HepG2 (cell line): ENCODE results near the gene CEP89. TPM values are rescaled to one million over a fixed set of nuclear protein-coding genes. Genes with fewer than 3 reads are reported as not detected.

Experiments
- ATAC-seq: fragments of 200-7000 bp; cut with Tn5 transposase; 3 replicates; pipeline ENCODE4 v1.9.1; 2020; ENCODE audit warnings: mild to moderate bottlenecking, moderate library complexity
- BruUV-seq: library from RNA; stranded (reverse); fragments of 400-500 nt; replicated peaks from 2 replicates; lab custom pipeline; 2021; lab: Mats Ljungman, UMichigan
- CTCF ChIA-PET: fragments of 300-600 bp; formaldehyde crosslinking; extraction: SDS; loops from one replicate; lab custom pipeline; 2021; ENCODE audit warnings: low total read pairs, inconsistent platforms, low intra/inter-chr PET ratio; lab: Yijun Ruan, JAX
- POLR2A ChIA-PET: fragments of 350-600 bp; sonication (Branson Sonifier 250); formaldehyde crosslinking; loops from one replicate; lab custom pipeline; 2020; ENCODE audit warnings: antibody characterized with exemption, inconsistent platforms; lab: Yijun Ruan, JAX
- DNase-seq: peaks from one replicate; pipeline ENCODE4 v3.0.0-alpha.2; 2015; ENCODE audit warnings: low spot score
- FAIRE-seq: peaks from 3 replicates; lab custom pipeline; 2011; peaks lifted over from hg19 to GRCh38; lab: Jason Lieb, UNC
- H2AFZ ChIP-seq: one replicate; pipeline ENCODE4 v1.6.1; 2011; ENCODE audit warnings: low read length, inconsistent platforms
- H3K27ac ChIP-seq: fragments of 300-600 bp; 3 replicates; pipeline ENCODE4 v1.8.0; 2011; ENCODE audit warnings: mixed run types, mild to moderate bottlenecking, mixed read lengths, low read length, inconsistent platforms; ENCODE audit not compliant: insufficient read depth; ENCODE audit errors: extremely low read length
- H3K27me3 ChIP-seq, 2 experiments: fragments of 200-600 bp in 1 of 2; 2 replicates in 1 of 2; 3 replicates in 1 of 2; pipeline versions ENCODE4 v1.6.0 to v1.8.0; 2011; ENCODE audit warnings: low read length in 2 of 2, mild to moderate bottlenecking in 2 of 2, moderate library complexity in 2 of 2, inconsistent platforms in 1 of 2; ENCODE audit not compliant: insufficient read depth in 2 of 2, control insufficient read depth in 1 of 2
- H3K36me3 ChIP-seq, 2 experiments: fragments of 200-600 bp in 1 of 2; replicated peaks in 1 of 2; 2 replicates in 1 of 2; 3 replicates in 1 of 2; pipeline versions ENCODE4 v1.5.1 to v1.8.0; 2011; ENCODE audit warnings: low read length in 2 of 2, inconsistent platforms in 1 of 2; ENCODE audit not compliant: insufficient read depth in 2 of 2, control insufficient read depth in 1 of 2
- H3K4me1 ChIP-seq: 2 replicates; pipeline ENCODE4 v1.5.1; 2012; ENCODE audit warnings: low read length, inconsistent platforms; ENCODE audit not compliant: insufficient read depth
- H3K4me2 ChIP-seq: 2 replicates; pipeline ENCODE4 v1.6.0; 2011; ENCODE audit warnings: low read depth, low read length, inconsistent platforms
- H3K4me3 ChIP-seq, 3 experiments: fragments of 200-600 bp in 1 of 3; sonication (generic), shearing (Covaris generic) in 1 of 3; replicated peaks in 1 of 3; 2 replicates each; pipeline ENCODE4 v1.5.1; 2011 to 2016; ENCODE audit warnings: low read length in 3 of 3, inconsistent platforms in 2 of 3, low read depth in 2 of 3, mild to moderate bottlenecking in 2 of 3, control low read depth in 1 of 3, mixed read lengths in 1 of 3; ENCODE audit not compliant: insufficient read depth in 1 of 3
- H3K79me2 ChIP-seq: one replicate; pipeline ENCODE4 v1.6.1; 2011; ENCODE audit warnings: low read length, inconsistent platforms; ENCODE audit not compliant: insufficient read depth
- H3K9ac ChIP-seq: 2 replicates; pipeline ENCODE4 v1.6.0; 2011; ENCODE audit warnings: mild to moderate bottlenecking, low read depth, low read length, inconsistent platforms; ENCODE audit not compliant: insufficient read depth
- H3K9me3 ChIP-seq: 2 replicates; pipeline ENCODE4 v1.5.1; 2012; ENCODE audit warnings: mild to moderate bottlenecking, low read length
- H4K20me1 ChIP-seq: 2 replicates; pipeline ENCODE4 v1.6.0; 2011; ENCODE audit warnings: inconsistent platforms, mild to moderate bottlenecking, low read length, moderate library complexity; ENCODE audit not compliant: insufficient read depth
- MYNN ChIP-seq: sonication (generic); formaldehyde crosslinking; IDR thresholded peaks from 2 replicates; pipeline ENCODE4 v1.4.0; 2020; ENCODE audit warnings: mild to moderate bottlenecking, low read depth, missing genetic modification reagents
- PHB2 ChIP-seq: fragments of 450-650 bp; IDR thresholded peaks from 2 replicates; pipeline ENCODE4 v1.6.1; 2018; ENCODE audit not compliant: partially characterized antibody
- RBFOX2 ChIP-seq: fragments of 200-400 bp; formaldehyde crosslinking; IDR thresholded peaks from 2 replicates; pipeline ENCODE4 v1.6.1; 2017; ENCODE audit warnings: low read depth, mild to moderate bottlenecking, low read length
- SAP130 ChIP-seq: IDR thresholded peaks from 2 replicates; pipeline ENCODE4 v1.6.1; 2016; ENCODE audit warnings: low read depth
- WGBS: methylation state at CpG from one replicate; pipeline ENCODE4 v1.1.6; 2017; ENCODE audit warnings: low lambda C conversion rate; 5-methylcytosine and 5-hydroxymethylcytosine counted together
- in situ Hi-C: cut with HindIII; loops from 2 replicates; pipeline ENCODE4 v1.10.0; 2017; ENCODE audit warnings: low pct_unique_long_range_greater_than_20kb; ENCODE audit not compliant: extremely low pct_ligation_motif_present
- intact Hi-C: fragments of 100-400 bp; cut with micrococcal nuclease; formaldehyde crosslinking; loops from one replicate; pipeline ENCODE4 v1.10.0; 2022; ENCODE audit not compliant: unreplicated experiment
- polyA plus RNA-seq, 8 experiments: library from polyadenylated mRNA; depleted of rRNA in 3 of 8; stranded (reverse) in 7 of 8; unstranded in 1 of 8; fragments of >200 nt; fragmentation: Illumina TruSeq in 4 of 8; extraction: Trizol in 4 of 8; gene quantifications; 2 replicates each; pipeline versions ENCODE4 v1.2.1 to v1.2.3, GENCODE V29; 2011 to 2016; ENCODE audit warnings: low read depth in 4 of 8, missing spikeins in 1 of 8, mixed read lengths in 1 of 8; ENCODE audit not compliant: insufficient read depth in 1 of 8
- total RNA-seq, 5 experiments: library from RNA; depleted of rRNA; stranded (reverse); fragments of >200 nt; fragmentation: Illumina TruSeq; extraction: Trizol; gene quantifications; 2 replicates each; pipeline ENCODE4 v1.2.3, GENCODE V29; 2016; ENCODE audit warnings: low read depth in 1 of 5
- TF ChIP-seq, protein P1 (sequence below): sonication (generic); formaldehyde crosslinking; IDR thresholded peaks from 2 replicates; pipeline ENCODE4 v1.5.1; 2020; ENCODE audit warnings: mild to moderate bottlenecking, moderate library complexity, missing genetic modification reagents
- TF ChIP-seq, protein P2 (sequence below): sonication (generic); formaldehyde crosslinking; IDR thresholded peaks from one replicate; pipeline ENCODE4 v1.5.1; 2020; ENCODE audit warnings: mild to moderate bottlenecking, missing genetic modification reagents; ENCODE audit errors: not compliant biosample characterization
- TF ChIP-seq, protein P3 (sequence below): sonication (generic); formaldehyde crosslinking; conservative IDR thresholded peaks from 2 replicates; pipeline ENCODE4 v1.4.0; 2020; ENCODE audit warnings: mild to moderate bottlenecking, missing genetic modification reagents, moderate library complexity
- TF ChIP-seq, protein P4 (sequence below): sonication (generic); formaldehyde crosslinking; IDR thresholded peaks from 2 replicates; pipeline ENCODE4 v1.5.0; 2020; ENCODE audit warnings: missing genetic modification reagents

Gene CEP89
- total and polyA plus RNA-seq, 2 of the 13 experiments (the other 11 are each of a cell fraction or from before 2014, with no cell fraction given): 7.2 to 10.9 TPM

DNA sequence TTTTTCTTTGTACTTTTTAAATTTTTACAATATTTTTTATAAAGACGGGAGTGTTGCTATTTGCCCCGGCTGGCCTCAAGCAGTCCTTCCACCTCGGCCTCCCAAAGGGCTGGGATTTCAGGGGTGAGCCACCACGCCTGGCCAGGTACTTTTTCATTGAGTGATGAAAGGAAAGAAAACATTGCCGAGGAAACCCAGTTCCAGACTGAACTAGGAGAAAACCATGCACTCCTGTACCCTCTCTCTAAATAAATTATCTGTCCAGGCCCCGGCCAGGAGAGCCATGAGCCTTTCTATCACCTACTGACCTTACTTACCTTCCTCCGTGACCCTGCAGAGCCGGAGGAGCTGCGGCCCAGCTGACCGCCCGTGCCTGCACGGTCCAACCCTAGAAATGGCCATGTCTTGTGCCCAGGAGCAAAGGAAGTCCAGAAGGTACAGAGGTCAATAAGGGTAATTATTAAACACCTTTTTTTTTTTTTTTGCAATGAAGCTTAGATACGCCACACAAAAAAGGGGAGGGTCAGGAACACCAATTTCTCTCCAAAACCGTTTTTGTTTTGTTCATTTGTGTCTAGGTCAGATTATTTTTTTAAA lies 102.3 kb downstream of the CEP89 start, which contains the start of gene SLC7A9:
TSS of gene SLC7A9 (minus strand) at position 399 of the 597 bp plus-strand sequence. CDS start 1,233 bp downstream, outside the sequence.
- Histone ChIP-seq H3K79me2 (no peaks in the 10 kb centered on the region), H3K27ac (peak within 1 kb of the TSS; percentile 72), H3K4me3 (peak within 1 kb of the TSS; percentile 50 to 74 (median 60)), H3K4me2 (peak within 1 kb of the TSS; percentile 100), H4K20me1 (no peaks in the 10 kb centered on the region), H3K9me3 (no peaks in the 10 kb centered on the region), H3K36me3 (peaks cover 0 to 1% of the 10 kb centered on the region in 2 experiments; a peak in 2 of 5 replicates), H2AFZ (peak within 1 kb of the TSS; percentile 67), H3K27me3 (no peaks in the 10 kb centered on the region), H3K4me1 (peaks cover 26% of the 10 kb centered on the region), H3K9ac (peak within 1 kb of the TSS; percentile 57)
- ATAC-seq (peak; percentile 71), DNase-seq (peak; percentile 31), FAIRE-seq (no peak)
- ChIA-PET CTCF (no interaction called here), POLR2A (interaction anchor here (0.6 to 1.2 kb wide), 7 partner anchors 17 to 196 kb away, joined by 3 to 4 read pairs (median 3); partner anchors contain the start of gene ANKRD27)
- TSS peak; percentile 75 for BruUV-seq
- intact Hi-C loops: no loop called here
- in situ Hi-C loops: no loop called here
- 9% methylated on average over 14 of the region's 14 CpGs for WGBS
- TF ChIP-seq, protein P1, sequence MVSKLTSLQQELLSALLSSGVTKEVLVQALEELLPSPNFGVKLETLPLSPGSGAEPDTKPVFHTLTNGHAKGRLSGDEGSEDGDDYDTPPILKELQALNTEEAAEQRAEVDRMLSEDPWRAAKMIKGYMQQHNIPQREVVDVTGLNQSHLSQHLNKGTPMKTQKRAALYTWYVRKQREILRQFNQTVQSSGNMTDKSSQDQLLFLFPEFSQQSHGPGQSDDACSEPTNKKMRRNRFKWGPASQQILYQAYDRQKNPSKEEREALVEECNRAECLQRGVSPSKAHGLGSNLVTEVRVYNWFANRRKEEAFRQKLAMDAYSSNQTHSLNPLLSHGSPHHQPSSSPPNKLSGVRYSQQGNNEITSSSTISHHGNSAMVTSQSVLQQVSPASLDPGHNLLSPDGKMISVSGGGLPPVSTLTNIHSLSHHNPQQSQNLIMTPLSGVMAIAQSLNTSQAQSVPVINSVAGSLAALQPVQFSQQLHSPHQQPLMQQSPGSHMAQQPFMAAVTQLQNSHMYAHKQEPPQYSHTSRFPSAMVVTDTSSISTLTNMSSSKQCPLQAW: peak; percentile 75
- TF ChIP-seq, protein P2, sequence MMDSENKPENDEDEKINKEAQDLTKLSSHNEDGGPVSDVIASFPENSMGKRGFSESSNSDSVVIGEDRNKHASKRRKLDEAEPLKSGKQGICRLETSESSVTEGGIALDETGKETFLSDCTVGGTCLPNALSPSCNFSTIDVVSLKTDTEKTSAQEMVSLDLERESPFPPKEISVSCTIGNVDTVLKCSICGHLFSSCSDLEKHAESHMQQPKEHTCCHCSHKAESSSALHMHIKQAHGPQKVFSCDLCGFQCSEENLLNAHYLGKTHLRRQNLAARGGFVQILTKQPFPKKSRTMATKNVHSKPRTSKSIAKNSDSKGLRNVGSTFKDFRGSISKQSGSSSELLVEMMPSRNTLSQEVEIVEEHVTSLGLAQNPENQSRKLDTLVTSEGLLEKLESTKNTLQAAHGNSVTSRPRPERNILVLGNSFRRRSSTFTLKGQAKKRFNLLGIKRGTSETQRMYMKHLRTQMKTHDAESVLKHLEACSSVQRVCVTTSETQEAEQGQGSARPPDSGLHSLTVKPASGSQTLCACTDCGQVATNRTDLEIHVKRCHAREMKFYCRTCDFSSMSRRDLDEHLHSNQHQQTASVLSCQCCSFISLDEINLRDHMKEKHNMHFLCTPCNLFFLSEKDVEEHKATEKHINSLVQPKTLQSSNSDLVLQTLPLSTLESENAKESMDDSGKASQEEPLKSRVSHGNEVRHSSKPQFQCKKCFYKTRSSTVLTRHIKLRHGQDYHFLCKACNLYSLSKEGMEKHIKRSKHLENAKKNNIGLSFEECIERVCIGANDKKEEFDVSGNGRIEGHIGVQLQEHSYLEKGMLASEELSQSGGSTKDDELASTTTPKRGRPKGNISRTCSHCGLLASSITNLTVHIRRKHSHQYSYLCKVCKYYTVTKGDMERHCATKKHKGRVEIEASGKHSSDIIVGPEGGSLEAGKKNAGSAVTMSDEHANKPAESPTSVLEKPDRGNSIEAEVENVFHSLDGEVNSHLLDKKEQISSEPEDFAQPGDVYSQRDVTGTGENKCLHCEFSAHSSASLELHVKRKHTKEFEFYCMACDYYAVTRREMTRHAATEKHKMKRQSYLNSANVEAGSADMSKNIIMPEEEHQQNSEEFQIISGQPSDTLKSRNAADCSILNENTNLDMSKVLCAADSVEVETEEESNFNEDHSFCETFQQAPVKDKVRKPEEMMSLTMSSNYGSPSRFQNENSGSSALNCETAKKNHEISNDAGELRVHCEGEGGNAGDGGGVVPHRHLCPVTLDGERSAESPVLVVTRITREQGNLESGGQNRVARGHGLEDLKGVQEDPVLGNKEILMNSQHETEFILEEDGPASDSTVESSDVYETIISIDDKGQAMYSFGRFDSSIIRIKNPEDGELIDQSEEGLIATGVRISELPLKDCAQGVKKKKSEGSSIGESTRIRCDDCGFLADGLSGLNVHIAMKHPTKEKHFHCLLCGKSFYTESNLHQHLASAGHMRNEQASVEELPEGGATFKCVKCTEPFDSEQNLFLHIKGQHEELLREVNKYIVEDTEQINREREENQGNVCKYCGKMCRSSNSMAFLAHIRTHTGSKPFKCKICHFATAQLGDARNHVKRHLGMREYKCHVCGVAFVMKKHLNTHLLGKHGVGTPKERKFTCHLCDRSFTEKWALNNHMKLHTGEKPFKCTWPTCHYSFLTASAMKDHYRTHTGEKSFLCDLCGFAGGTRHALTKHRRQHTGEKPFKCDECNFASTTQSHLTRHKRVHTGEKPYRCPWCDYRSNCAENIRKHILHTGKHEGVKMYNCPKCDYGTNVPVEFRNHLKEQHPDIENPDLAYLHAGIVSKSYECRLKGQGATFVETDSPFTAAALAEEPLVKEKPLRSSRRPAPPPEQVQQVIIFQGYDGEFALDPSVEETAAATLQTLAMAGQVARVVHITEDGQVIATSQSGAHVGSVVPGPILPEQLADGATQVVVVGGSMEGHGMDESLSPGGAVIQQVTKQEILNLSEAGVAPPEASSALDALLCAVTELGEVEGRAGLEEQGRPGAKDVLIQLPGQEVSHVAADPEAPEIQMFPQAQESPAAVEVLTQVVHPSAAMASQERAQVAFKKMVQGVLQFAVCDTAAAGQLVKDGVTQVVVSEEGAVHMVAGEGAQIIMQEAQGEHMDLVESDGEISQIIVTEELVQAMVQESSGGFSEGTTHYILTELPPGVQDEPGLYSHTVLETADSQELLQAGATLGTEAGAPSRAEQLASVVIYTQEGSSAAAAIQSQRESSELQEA (CRISPR knock-in tag): no peak
- no peak for TF ChIP-seq MYNN
- TF ChIP-seq, protein P3, sequence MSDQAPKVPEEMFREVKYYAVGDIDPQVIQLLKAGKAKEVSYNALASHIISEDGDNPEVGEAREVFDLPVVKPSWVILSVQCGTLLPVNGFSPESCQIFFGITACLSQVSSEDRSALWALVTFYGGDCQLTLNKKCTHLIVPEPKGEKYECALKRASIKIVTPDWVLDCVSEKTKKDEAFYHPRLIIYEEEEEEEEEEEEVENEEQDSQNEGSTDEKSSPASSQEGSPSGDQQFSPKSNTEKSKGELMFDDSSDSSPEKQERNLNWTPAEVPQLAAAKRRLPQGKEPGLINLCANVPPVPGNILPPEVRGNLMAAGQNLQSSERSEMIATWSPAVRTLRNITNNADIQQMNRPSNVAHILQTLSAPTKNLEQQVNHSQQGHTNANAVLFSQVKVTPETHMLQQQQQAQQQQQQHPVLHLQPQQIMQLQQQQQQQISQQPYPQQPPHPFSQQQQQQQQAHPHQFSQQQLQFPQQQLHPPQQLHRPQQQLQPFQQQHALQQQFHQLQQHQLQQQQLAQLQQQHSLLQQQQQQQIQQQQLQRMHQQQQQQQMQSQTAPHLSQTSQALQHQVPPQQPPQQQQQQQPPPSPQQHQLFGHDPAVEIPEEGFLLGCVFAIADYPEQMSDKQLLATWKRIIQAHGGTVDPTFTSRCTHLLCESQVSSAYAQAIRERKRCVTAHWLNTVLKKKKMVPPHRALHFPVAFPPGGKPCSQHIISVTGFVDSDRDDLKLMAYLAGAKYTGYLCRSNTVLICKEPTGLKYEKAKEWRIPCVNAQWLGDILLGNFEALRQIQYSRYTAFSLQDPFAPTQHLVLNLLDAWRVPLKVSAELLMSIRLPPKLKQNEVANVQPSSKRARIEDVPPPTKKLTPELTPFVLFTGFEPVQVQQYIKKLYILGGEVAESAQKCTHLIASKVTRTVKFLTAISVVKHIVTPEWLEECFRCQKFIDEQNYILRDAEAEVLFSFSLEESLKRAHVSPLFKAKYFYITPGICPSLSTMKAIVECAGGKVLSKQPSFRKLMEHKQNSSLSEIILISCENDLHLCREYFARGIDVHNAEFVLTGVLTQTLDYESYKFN (CRISPR knock-in tag): peak; percentile 70
- TF ChIP-seq SAP130: 0 out of 2 replicates have a peak, but pooled peaks have one; percentile 13
- peak; percentile 52; the same call in 1 of the 2 replicates for TF ChIP-seq RBFOX2
- TF ChIP-seq, protein P4, sequence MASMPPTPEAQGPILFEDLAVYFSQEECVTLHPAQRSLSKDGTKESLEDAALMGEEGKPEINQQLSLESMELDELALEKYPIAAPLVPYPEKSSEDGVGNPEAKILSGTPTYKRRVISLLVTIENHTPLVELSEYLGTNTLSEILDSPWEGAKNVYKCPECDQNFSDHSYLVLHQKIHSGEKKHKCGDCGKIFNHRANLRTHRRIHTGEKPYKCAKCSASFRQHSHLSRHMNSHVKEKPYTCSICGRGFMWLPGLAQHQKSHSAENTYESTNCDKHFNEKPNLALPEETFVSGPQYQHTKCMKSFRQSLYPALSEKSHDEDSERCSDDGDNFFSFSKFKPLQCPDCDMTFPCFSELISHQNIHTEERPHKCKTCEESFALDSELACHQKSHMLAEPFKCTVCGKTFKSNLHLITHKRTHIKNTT (CRISPR knock-in tag): no peak
- no peak for TF ChIP-seq PHB2
